ENCODE data around the gene LARGE1.

LARGE1 gene

GRCh38 chr22:33920197-33920540, at the start of gene LARGE1:
Gene LARGE1 (minus strand): TSS chr22:33920476.
- DNase-seq = no peak

DNA sequence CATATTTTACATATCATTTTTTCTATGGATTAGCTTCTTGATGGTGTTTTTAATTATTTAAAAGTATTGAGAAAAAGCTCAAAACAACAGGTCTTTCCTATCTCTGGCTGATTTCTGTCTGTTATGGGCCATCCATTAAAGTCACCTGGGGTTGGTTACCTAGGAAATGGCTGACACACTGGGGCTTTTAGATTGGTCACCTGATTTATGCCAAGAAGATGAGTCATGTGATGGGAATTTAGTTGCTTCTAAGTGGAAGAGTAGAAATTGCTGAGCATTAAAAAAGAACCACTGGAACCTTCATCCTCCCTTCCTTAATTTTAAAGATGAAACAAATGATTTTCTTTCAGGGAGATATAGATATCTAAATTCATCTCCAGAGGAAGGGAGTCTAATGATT, 48.8 kb upstream of the LARGE1 start:
- no peak for DNase-seq

GRCh38 chr22:33964121-33964520, 43.8 kb upstream of the LARGE1 start:
- DNase-seq = no peak

DNA sequence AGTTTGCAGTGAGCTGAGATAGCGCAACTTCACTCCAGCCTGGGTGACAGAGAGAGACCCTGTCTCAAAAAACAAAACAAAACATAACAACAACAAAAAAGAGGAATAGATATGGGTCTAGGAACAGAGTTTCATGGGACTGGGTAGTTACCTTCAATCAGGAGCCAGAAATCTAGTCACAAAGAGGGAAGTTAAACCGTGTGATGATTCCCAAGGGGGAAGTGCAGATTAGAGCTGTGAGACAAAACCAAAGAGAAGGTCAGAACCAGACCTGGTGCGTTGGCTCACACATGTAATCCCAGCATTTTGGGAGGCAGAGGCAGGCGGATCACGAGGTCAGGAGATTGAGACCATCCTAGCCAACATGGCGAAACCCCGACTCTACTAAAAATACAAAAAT, 42.1 kb upstream of the LARGE1 start:
- DNase-seq = no peak

DNA sequence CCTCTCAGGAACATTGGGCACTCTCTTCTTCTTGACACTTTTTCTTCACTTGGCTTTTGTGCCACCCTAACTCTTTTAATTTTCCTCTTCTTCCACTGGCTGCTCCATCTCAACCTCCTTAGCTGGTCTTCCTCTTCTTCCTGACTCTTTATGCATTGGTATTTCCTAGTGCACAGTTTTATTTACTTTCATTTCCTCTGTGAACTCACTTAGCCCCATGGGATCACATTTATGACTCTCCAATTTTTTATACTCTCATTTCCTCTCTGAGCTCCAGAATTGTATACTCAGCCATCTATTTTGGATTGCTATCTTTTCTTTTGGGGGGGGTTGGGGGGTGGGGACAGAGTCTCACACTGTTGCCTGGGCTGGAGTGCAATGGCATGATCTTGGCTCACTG, 38.5 kb upstream of the LARGE1 start:
- no peak for DNase-seq

GRCh38 chr22:33957086-33957485, 36.8 kb upstream of the LARGE1 start:
- no peak for DNase-seq

GRCh38 chr22:33952776-33953175, 32.5 kb upstream of the LARGE1 start:
- DNase-seq = no peak

GRCh38 chr22:33940741-33941140, 20.5 kb upstream of the LARGE1 start:
- DNase-seq = no peak

GRCh38 chr22:33932997-33933396, 12.7 kb upstream of the LARGE1 start:
- DNase-seq = no peak

DNA sequence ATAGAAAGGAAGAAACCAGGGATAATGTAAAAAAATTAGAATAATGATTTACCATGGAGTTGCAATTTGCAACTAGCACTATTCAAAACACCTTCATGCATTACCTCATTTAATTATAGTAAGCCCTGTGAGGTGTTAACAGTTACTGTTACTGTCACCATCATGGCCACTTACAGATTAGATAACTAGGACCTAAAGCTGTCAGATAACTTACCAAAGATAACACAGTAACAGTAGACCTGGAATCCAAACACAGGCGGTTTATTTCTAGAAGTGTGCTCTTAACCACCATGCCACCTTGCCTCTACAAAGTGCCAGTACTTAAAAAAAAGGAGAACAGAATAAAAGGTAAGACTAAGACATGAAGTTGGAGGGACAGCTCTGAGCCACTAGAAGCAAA, 11.1 kb upstream of the LARGE1 start:
- no peak for DNase-seq

- DNase-seq = no peak
These were observed 7.5 kb upstream of the LARGE1 start for GRCh38 chr22:33927752-33928151.

DNA sequence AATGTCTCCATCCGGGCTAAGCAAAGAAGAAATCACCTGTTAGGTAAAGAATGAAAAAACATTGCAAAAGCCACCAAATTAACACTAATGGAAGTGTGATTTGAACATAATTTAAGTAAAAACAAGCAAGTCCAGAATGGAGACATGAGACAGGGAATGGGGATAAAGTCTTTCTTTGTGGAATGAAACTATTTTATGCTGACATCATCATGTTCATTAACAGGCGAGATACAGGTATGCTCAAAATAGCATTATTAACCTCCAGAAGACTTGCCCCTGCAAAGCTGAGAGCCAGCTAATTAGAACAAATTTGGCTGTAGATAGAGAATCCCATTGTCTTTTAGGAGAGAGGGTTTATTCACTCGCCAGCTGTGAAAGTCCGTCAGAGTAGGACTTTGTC, 4.9 kb upstream of the LARGE1 start:
- DNase-seq = no peak

GRCh38 chr22:33923660-33924246, 3.5 kb upstream of the LARGE1 start:
- peak in 1 of 2 experiments; percentile 43 for DNase-seq

- DNase-seq = no peak
These were observed 2.8 kb upstream of the LARGE1 start for GRCh38 chr22:33923033-33923432.

DNA sequence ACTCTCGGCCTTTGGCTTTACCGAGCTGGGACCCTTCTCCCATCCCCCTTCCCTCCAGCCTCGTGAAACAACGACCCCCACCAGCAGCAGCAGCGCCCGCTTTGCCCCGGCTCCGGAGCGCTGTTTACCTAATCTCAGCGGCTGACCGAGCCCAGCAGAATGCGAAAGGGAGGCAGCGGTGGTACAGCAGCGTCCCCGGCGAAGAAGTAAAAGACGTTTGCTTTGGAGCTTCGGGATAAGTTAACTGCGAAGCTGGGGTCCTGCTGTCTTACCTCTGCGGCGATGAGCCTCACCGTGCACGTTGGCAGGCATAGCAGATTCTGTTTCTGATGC, 2.0 kb upstream of the LARGE1 start:
- no peak for DNase-seq

GRCh38 chr22:33921525-33922348, 1.5 kb upstream of the LARGE1 start:
- DNase-seq = no peak

DNA sequence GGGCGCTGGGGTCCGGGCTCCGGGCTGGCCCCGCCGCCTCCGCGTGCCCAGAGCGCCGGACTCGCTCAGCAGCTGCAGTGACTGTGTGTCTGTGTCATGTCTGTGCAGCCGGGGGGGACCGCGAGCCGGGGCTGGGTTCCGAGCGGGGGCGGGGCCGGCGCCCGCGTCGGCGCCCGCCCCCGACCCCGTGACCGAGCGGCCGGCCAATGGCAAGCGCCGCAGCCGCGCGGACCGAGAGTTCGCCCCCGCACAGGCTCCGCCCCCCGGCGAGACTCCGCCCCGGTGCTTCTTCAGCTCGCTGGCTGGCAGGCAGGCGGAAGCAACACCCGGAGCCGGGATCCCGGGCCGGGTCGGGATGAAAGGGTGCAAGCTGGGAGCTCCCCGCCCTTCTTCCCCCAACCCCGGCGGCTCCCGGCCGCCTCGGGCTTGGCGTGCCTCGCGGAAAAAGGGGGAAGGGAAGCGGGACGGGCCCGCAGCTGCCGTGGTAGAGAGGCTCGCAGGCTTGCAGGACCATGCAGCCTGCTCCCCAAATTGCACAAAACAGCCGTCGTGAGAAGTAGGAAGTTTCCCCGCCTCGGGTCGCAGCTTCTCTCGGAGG, 750 bp upstream of the LARGE1 start:
- peak; percentile 74 to 88 for DNase-seq

DNA sequence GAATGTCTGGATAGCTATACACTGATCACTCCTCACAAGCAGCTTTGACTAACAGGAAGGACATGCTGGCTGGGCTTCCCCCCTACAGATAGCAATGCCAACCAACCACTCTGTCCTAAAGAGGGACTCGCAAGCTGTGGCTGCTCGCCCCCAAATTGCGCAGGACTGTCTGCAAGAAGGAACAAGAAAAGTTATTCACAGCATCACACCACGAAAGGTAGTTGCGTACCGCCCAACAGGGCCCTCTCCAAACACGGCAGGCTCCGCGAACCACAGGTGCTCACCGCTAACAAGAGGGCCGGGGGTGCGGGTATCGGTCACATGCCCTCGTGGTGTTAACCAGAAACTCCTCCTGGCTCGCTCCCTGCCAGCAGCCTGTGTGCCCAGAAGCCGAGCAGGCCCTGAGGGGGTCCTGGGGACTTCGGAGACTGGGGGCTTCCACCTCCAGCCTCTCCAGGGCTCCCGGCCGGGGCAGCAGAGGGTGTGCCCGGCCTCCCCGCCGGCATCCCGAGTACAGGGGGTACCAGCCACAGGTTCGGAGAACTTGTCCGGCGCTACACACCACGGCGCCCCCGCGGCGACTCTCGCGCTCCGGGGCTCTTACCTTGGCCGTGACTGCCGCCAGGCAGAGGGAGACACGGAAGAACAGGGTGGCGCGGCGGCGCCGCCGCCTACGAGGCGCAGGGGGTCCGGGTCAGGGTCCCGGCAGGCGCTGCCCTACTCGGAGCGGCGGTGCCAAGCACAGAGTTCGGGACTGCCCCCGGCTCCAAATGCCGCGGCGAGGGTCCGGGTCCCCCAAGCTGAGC, 682 bp downstream of the LARGE1 start:
- DNase-seq = no peak

DNA sequence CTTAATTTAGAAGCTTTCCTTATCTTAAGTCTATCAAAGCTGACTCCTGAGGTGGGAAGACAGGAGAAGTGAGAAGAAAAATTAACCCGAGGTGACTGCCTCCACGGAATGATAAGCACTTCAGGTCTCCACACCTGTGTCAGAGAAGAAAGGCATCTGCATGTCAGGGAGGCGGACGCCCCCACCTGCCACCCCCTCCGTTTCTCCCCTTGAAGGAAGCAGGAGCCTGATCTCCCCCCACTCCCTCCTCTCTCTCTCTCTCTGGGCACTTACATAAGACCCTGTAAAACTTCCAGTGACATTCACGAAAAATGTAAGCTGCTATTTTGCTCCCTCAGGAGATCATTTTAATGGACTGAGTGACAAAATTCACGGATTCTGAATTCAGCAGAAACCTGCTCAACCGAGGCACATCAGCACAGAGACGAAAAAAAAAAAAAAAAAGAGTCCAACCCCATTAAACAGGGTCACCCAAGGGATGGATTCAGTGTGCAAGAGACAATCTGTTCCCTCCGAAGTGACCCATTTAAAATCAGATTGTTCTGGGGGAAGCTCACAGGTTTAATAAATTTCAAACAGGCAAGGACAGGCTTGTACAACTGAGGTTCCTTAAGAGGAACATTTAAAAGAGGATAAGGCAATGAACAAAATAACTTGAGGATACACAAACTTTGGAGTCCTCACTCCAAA, 1.5 kb downstream of the LARGE1 start:
- no peak for DNase-seq

GRCh38 chr22:33917744-33918406, 2.4 kb downstream of the LARGE1 start:
- DNase-seq = no peak

DNA sequence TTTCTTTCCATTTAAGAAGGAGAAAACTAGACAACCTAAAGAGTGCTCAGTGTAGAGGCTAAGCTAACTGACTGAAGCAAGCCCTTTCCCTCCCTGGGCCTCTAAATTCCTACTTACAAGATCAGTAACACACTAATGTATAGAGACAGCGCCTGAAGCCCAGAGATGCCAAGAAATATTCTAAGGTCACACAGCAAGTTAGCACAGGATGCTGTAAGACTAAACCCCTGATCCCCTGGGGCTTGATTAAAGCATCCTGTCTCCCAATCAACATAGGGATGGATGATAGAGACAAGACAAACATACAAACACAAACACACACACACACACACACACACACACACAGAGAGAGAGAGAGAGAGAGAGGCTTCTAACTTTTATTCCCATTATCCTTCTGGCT, 5.6 kb downstream of the LARGE1 start:
- no peak for DNase-seq

DNA sequence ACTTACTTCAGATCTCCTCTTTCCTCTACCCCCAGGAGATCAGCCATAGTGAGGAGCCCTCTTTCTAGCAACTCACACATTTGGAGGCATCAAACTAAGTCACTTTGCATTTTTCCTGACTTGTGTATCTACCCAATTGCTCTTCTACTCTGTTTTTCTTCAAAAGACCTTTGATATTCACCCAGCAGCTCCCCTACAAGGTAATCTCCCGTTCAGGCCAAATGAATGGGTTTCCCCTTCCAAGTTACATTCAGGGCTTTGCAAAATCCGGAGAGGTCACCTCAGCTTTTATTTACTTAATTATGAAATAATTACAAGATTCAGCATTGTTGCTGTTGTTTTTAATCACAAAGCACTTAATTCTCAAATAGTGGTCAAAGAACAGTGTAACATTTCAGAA, 6.1 kb downstream of the LARGE1 start:
- DNase-seq = no peak

- DNase-seq = no peak
These were observed 7.1 kb downstream of the LARGE1 start for GRCh38 chr22:33913188-33913587.
